Aorta (tissue), 5 donors: ENCODE measurements around the gene CFAP221. TPM values are rescaled to one million over a fixed set of nuclear protein-coding genes. Genes with fewer than 3 reads are reported as not detected.

Experiments
- ATAC-seq: fragments of 200-7000 bp; cut with Tn5 transposase; one replicate; pipeline ENCODE4 v1.9.1; 2022; ENCODE audit warnings: moderate library complexity; ENCODE audit not compliant: low FRiP score
- DNase-seq, 2 donors: peaks; one replicate each; pipeline ENCODE4 v3.0.0-alpha.2; 2020
- H3K27ac ChIP-seq, 2 donors: one replicate each; pipeline ENCODE4 v1.5.1; 2013; ENCODE audit warnings: low read length in 2 of 2, mild to moderate bottlenecking in 2 of 2, moderate library complexity in 2 of 2, control low read depth in 1 of 2, inconsistent platforms in 1 of 2, low read depth in 1 of 2
- H3K27me3 ChIP-seq, 2 donors: one replicate each; pipeline ENCODE4 v1.6.1; 2013; ENCODE audit warnings: control low read depth in 1 of 2, low read length in 1 of 2, mild to moderate bottlenecking in 1 of 2, moderate library complexity in 1 of 2; ENCODE audit not compliant: insufficient read depth in 2 of 2, control insufficient read depth in 1 of 2
- H3K36me3 ChIP-seq, 2 donors: one replicate each; pipeline ENCODE4 v1.6.1; 2013; ENCODE audit warnings: control low read depth in 1 of 2, low read length in 1 of 2, mild to moderate bottlenecking in 1 of 2; ENCODE audit not compliant: insufficient read depth in 2 of 2, control insufficient read depth in 1 of 2
- H3K4me1 ChIP-seq, 2 donors: one replicate each; pipeline ENCODE4 v1.6.1; 2013; ENCODE audit warnings: low read length in 2 of 2, control low read depth in 1 of 2, mild to moderate bottlenecking in 1 of 2, moderate library complexity in 1 of 2; ENCODE audit not compliant: insufficient read depth in 2 of 2, control insufficient read depth in 1 of 2
- H3K4me3 ChIP-seq, 2 donors: one replicate each; pipeline ENCODE4 v1.5.1; 2013; ENCODE audit warnings: low read length in 2 of 2, control low read depth in 1 of 2, mild to moderate bottlenecking in 1 of 2
- H3K9me3 ChIP-seq: one replicate; pipeline ENCODE4 v1.6.1; 2013; ENCODE audit warnings: mild to moderate bottlenecking, low read length; ENCODE audit not compliant: control insufficient read depth
- WGBS, 2 donors: extraction: QIAGEN DNeasy Blood & Tissue Kit; methylation state at CpG; one replicate each; pipeline ENCODE4 v1.1.7; 2013; 5-methylcytosine and 5-hydroxymethylcytosine counted together
- intact Hi-C, 2 donors: fragments of 100-400 bp; cut with DNase I; formaldehyde crosslinking; loops; one replicate each; pipeline versions ENCODE4 v1.14.2 to v1.15.0; 2022
- long read RNA-seq, 2 donors: library from polyadenylated mRNA; unstranded; transcript quantifications; one replicate each; pipeline ENCODE4 v2.0.0, GENCODE V29; 2020 to 2021
- polyA plus RNA-seq, 2 donors: library from polyadenylated mRNA; stranded (reverse); fragments of 200-250 nt; gene quantifications; one replicate each; pipeline ENCODE4 v1.2.3, GENCODE V29; 2013
- total RNA-seq, 2 donors: library from RNA; stranded (reverse); fragmentation: NEBNext Ultra II Directional; extraction: Animal tissue kit (Norgen Biotek cat#: 25700); gene quantifications; one replicate each; pipeline ENCODE4 v1.2.1, GENCODE V29; 2021
- donor health status: healthy with polysubstance abuse.
- donor health status: Bipolar disorder and iron deficiency.
- donor health status: DM: no; HTN: no; CAD: no.
- donor health status: DM: no; HTN: no; CAD: no.
- donor health status: DM: yes; HTN: yes; CAD: no.

CFAP221 gene
- 1 to 10 TPM in 1 of 2 donors, under 1 TPM in 1; 0.69 to 2.1 TPM for total RNA-seq
- polyA plus RNA-seq = under 1 TPM in 1 of 2 donors, not detected in 1; 0.18 TPM
- long read RNA-seq, donor 1, partial matches to known transcripts = 1 of 2 reads
- long read RNA-seq, donor 1, other reads (novel, unspliced or antisense) = 1 of 2 reads
- long read RNA-seq, donor 2, partial matches to known transcripts = 1 of 1 reads
- long read RNA-seq, donor 2, other reads (novel, unspliced or antisense) = 0 of 1 reads

GRCh38 chr2:119544075-119544938 is at the start of gene CFAP221:
CFAP221 (plus strand) TSS chr2:119544449; CDS start chr2:119546132, 1,683 bp downstream.
- Histone ChIP-seq H3K36me3 (no peaks in the 10 kb centered on the region), H3K27ac (no peak within 1 kb of the TSS), H3K9me3 (no peaks in the 10 kb centered on the region), H3K4me3 (peak within 1 kb of the TSS; percentile 15 to 47), H3K4me1 (no peaks in the 10 kb centered on the region), H3K27me3 (no peaks in the 10 kb centered on the region)
- 1 to 2% methylated on average over 65 to 89 of the region's 89 CpGs for WGBS, 2 donors
- ATAC-seq (peak; percentile 92), DNase-seq (peak; percentile 80 to 93)
- intact Hi-C loops = no loop called here

GRCh38 chr2:119495948-119496347 is 48.3 kb upstream of the CFAP221 start:
- no peak for ATAC-seq
- 70 to 74% methylated on average over 2 of the region's 2 CpGs for WGBS, 2 donors
- intact Hi-C loops = no loop called here

GRCh38 chr2:119496682-119497081 is 47.6 kb upstream of the CFAP221 start:
- DNase-seq = no peak

More at GRCh38 chr2:119495948-119496347, 48.3 kb upstream of the CFAP221 start:
- no peaks in the 10 kb centered on the region for H3K36me3 ChIP-seq
- no peaks in the 10 kb centered on the region for H3K4me1 ChIP-seq
- no peaks in the 10 kb centered on the region for H3K9me3 ChIP-seq
- H3K4me3 ChIP-seq = no peak overlapping the region
- no peaks in the 10 kb centered on the region for H3K27me3 ChIP-seq
- H3K27ac ChIP-seq = no peak overlapping the region
- no peak for DNase-seq

GRCh38 chr2:119508756-119509155 is 35.5 kb upstream of the CFAP221 start:
- no peaks in the 10 kb centered on the region for H3K36me3 ChIP-seq
- ATAC-seq (no peak), DNase-seq (no peak)
- WGBS, 2 donors = 64 to 83% methylated on average over 6 of the region's 6 CpGs
- intact Hi-C loops = no loop called here
- no peaks in the 10 kb centered on the region for H3K27me3 ChIP-seq
- H3K9me3 ChIP-seq = no peaks in the 10 kb centered on the region
- H3K4me3 ChIP-seq = no peak overlapping the region
- no peak overlapping the region for H3K27ac ChIP-seq
- H3K4me1 ChIP-seq = no peaks in the 10 kb centered on the region

More at GRCh38 chr2:119496682-119497081, 47.6 kb upstream of the CFAP221 start:
- no peak overlapping the region for H3K27ac ChIP-seq
- H3K27me3 ChIP-seq = no peaks in the 10 kb centered on the region
- H3K4me1 ChIP-seq = no peaks in the 10 kb centered on the region
- intact Hi-C loops = no loop called here
- ATAC-seq = peak; percentile 22
- no peaks in the 10 kb centered on the region for H3K36me3 ChIP-seq
- 66 to 72% methylated on average over 4 of the region's 4 CpGs for WGBS, 2 donors
- H3K4me3 ChIP-seq = no peak overlapping the region
- no peaks in the 10 kb centered on the region for H3K9me3 ChIP-seq

- ATAC-seq = no peak
- no peaks in the 10 kb centered on the region for H3K27me3 ChIP-seq
- H3K4me1 ChIP-seq = no peaks in the 10 kb centered on the region
- no peak for DNase-seq
- no peaks in the 10 kb centered on the region for H3K36me3 ChIP-seq
- 73 to 79% methylated on average over 3 of the region's 3 CpGs for WGBS, 2 donors
- no peak overlapping the region for H3K4me3 ChIP-seq
- no peak overlapping the region for H3K27ac ChIP-seq
- intact Hi-C loops = no loop called here
- no peaks in the 10 kb centered on the region for H3K9me3 ChIP-seq
Measured at GRCh38 chr2:119511989-119512388, 32.3 kb upstream of the CFAP221 start.

- ATAC-seq = no peak
- no peak overlapping the region for H3K4me3 ChIP-seq
- no peaks in the 10 kb centered on the region for H3K9me3 ChIP-seq
- H3K36me3 ChIP-seq = no peaks in the 10 kb centered on the region
- DNase-seq = no peak
- H3K27ac ChIP-seq = no peak overlapping the region
- no peaks in the 10 kb centered on the region for H3K27me3 ChIP-seq
- no peaks in the 10 kb centered on the region for H3K4me1 ChIP-seq
- 96 to 97% methylated on average over 1 of the region's 1 CpG for WGBS, 2 donors
- intact Hi-C loops = no loop called here
Measured at GRCh38 chr2:119512946-119513345, 31.3 kb upstream of the CFAP221 start.

GRCh38 chr2:119513832-119514231 is 30.4 kb upstream of the CFAP221 start:
- no peaks in the 10 kb centered on the region for H3K9me3 ChIP-seq
- intact Hi-C loops = no loop called here
- no peaks in the 10 kb centered on the region for H3K36me3 ChIP-seq
- no peak overlapping the region for H3K27ac ChIP-seq
- H3K4me3 ChIP-seq = no peak overlapping the region
- DNase-seq (no peak), ATAC-seq (no peak)
- 54 to 62% methylated on average over 1 of the region's 1 CpG for WGBS, 2 donors
- H3K27me3 ChIP-seq = no peaks in the 10 kb centered on the region
- no peaks in the 10 kb centered on the region for H3K4me1 ChIP-seq

GRCh38 chr2:119516121-119516520 is 28.1 kb upstream of the CFAP221 start:
- Histone ChIP-seq H3K27ac (no peak overlapping the region), H3K9me3 (no peaks in the 10 kb centered on the region), H3K27me3 (no peaks in the 10 kb centered on the region), H3K4me3 (no peak overlapping the region), H3K36me3 (no peaks in the 10 kb centered on the region), H3K4me1 (no peaks in the 10 kb centered on the region)
- DNase-seq (no peak), ATAC-seq (no peak)
- 85 to 91% methylated on average over 2 of the region's 2 CpGs for WGBS, 2 donors
- intact Hi-C loops = no loop called here

GRCh38 chr2:119517433-119517832 is 26.8 kb upstream of the CFAP221 start:
- Histone ChIP-seq H3K27ac (no peak overlapping the region), H3K4me1 (no peaks in the 10 kb centered on the region), H3K9me3 (no peaks in the 10 kb centered on the region), H3K27me3 (no peaks in the 10 kb centered on the region), H3K4me3 (no peak overlapping the region), H3K36me3 (no peaks in the 10 kb centered on the region)
- intact Hi-C loops = no loop called here
- DNase-seq (peak; percentile 77 to 78), ATAC-seq (peak; percentile 60)
- 45 to 50% methylated on average over 7 of the region's 7 CpGs for WGBS, 2 donors
